ENCODE measurements around the gene PIGP.

The PIGP gene

GRCh38 chr21:37071561-37072273 is 1.2 kb downstream of the PIGP start:
- peak overlapping the region; percentile 77 for H3K4me3 ChIP-seq (ENCODE audit: low read length)
- H3K4me2 ChIP-seq (ENCODE audit: low read length) = peak overlapping the region; percentile 91
- peaks cover 17% of the 10 kb centered on the region; the same call in 1 of the 2 replicates for H3K4me1 ChIP-seq (ENCODE audit: low read length)
- no peaks in the 10 kb centered on the region for H3K9me3 ChIP-seq (ENCODE audit: insufficient read depth, low read length)
- peaks cover 17% of the 10 kb centered on the region for H4K20me1 ChIP-seq (ENCODE audit: insufficient read depth, low read length)
- no peaks in the 10 kb centered on the region for H3K27me3 ChIP-seq (ENCODE audit: low read depth, low read length)
- peak overlapping the region; percentile 19 for H2AFZ ChIP-seq (ENCODE audit: low read depth, low read length)
- TF ChIP-seq EZH2phosphoT487 (IDR thresholded peaks at IDR 0.05; ENCODE audit: low read depth) = no peak
- TF ChIP-seq CTCF (IDR thresholded peaks at IDR 0.05; ENCODE audit: low read depth, low read length) = no peak
- peak overlapping the region; percentile 69; the same call in 1 of the 2 replicates for H3K27ac ChIP-seq (ENCODE audit: low read length)
- peaks cover 9% of the 10 kb centered on the region for H3K36me3 ChIP-seq (replicated peaks; ENCODE audit: low read depth, low read length)
- peaks cover 46% of the 10 kb centered on the region for H3K79me2 ChIP-seq (ENCODE audit: low read length)
- H3K9ac ChIP-seq (ENCODE audit: low read length) = peak overlapping the region; percentile 74

- Histone ChIP-seq H3K27me3 (ENCODE audit: low read depth, low read length) (no peaks in the 10 kb centered on the region), H3K4me3 (ENCODE audit: low read length) (no peak overlapping the region), H3K27ac (ENCODE audit: low read length) (no peak overlapping the region), H3K9me3 (ENCODE audit: insufficient read depth, low read length) (no peaks in the 10 kb centered on the region), H3K4me1 (ENCODE audit: low read length) (no peaks in the 10 kb centered on the region), H3K79me2 (ENCODE audit: low read length) (no peaks in the 10 kb centered on the region), H3K36me3 (replicated peaks; ENCODE audit: low read depth, low read length) (peaks cover 9% of the 10 kb centered on the region), H3K4me2 (ENCODE audit: low read length) (no peak overlapping the region), H2AFZ (ENCODE audit: low read depth, low read length) (no peak overlapping the region), H3K9ac (ENCODE audit: low read length) (no peak overlapping the region), H4K20me1 (ENCODE audit: insufficient read depth, low read length) (no peaks in the 10 kb centered on the region)
- TF ChIP-seq EZH2phosphoT487 (IDR thresholded peaks at IDR 0.05; ENCODE audit: low read depth) = no peak
- no peak for TF ChIP-seq CTCF (IDR thresholded peaks at IDR 0.05; ENCODE audit: low read depth, low read length)
These were observed 7.2 kb downstream of the PIGP start for GRCh38 chr21:37065561-37066177.

GRCh38 chr21:37064841-37065240 is 8.0 kb downstream of the PIGP start:
- Histone ChIP-seq H3K4me3 (ENCODE audit: low read length) (no peak overlapping the region), H3K27ac (ENCODE audit: low read length) (no peak overlapping the region), H3K79me2 (ENCODE audit: low read length) (no peaks in the 10 kb centered on the region), H3K4me2 (ENCODE audit: low read length) (no peak overlapping the region), H2AFZ (ENCODE audit: low read depth, low read length) (no peak overlapping the region), H3K4me1 (ENCODE audit: low read length) (no peaks in the 10 kb centered on the region), H3K36me3 (replicated peaks; ENCODE audit: low read depth, low read length) (peaks cover 3% of the 10 kb centered on the region), H3K9me3 (ENCODE audit: insufficient read depth, low read length) (no peaks in the 10 kb centered on the region), H3K27me3 (ENCODE audit: low read depth, low read length) (no peaks in the 10 kb centered on the region), H4K20me1 (ENCODE audit: insufficient read depth, low read length) (no peaks in the 10 kb centered on the region), H3K9ac (ENCODE audit: low read length) (no peak overlapping the region)
- TF ChIP-seq CTCF (IDR thresholded peaks at IDR 0.05; ENCODE audit: low read depth, low read length) (no peak), EZH2phosphoT487 (IDR thresholded peaks at IDR 0.05; ENCODE audit: low read depth) (no peak)

- Histone ChIP-seq H3K4me1 (ENCODE audit: low read length) (no peaks in the 10 kb centered on the region), H3K27ac (ENCODE audit: low read length) (no peak overlapping the region), H3K9me3 (ENCODE audit: insufficient read depth, low read length) (no peaks in the 10 kb centered on the region), H3K27me3 (ENCODE audit: low read depth, low read length) (no peaks in the 10 kb centered on the region), H3K36me3 (replicated peaks; ENCODE audit: low read depth, low read length) (no peaks in the 10 kb centered on the region), H3K79me2 (ENCODE audit: low read length) (no peaks in the 10 kb centered on the region), H2AFZ (ENCODE audit: low read depth, low read length) (no peak overlapping the region), H4K20me1 (ENCODE audit: insufficient read depth, low read length) (no peaks in the 10 kb centered on the region), H3K4me3 (ENCODE audit: low read length) (no peak overlapping the region), H3K9ac (ENCODE audit: low read length) (no peak overlapping the region), H3K4me2 (ENCODE audit: low read length) (no peak overlapping the region)
- TF ChIP-seq EZH2phosphoT487 (IDR thresholded peaks at IDR 0.05; ENCODE audit: low read depth) = no peak
These were observed 9.4 kb downstream of the PIGP start for GRCh38 chr21:37063433-37063832.
